SIG-M5 (cell line): ENCODE measurements around the gene NTM.

ENCODE experiments used
- DNase-seq: peaks from one replicate; lab custom pipeline; 2025; lab: John Stamatoyannopoulos, UW

The NTM gene

DNA sequence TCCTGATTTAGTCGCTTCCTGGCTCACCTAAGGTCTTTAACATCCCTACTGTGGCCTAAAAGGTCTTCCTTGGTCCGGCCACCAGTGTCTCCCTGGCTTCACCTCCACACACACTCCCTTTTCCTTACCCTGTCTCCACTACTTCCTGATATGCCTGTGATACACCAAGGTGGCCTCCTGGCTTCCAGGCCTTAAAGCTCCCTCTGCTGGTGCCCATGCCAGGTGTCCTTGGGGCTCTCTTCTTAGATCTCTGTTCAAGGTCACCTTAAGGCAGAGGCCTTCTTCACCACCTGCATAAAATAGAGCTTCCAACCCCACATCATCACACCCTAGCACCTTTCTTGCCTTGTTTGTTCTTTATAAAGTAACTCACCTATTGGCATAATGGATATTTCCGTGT lies 787.7 kb downstream of the NTM start:
- no peak for DNase-seq

DNA sequence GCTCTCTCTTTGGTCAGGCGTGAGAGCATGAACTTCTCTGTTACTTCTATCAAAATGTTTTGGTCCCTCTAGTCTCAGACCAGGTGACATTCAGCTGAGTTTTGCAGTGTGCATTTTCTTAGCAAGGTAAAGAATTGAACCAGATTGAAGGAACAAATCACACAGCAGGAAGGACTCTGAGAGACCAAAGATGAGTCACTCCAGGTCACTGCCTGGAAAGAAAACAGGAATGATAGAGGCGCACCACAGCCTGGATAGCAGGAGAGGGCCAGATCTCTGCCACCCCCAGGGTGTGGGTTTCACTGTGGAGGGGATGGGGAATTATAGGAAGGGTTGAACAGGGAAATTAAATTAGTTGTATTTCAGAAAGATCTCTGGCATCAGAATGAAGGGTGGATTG lies 788.3 kb downstream of the NTM start:
- DNase-seq, result no peak

DNA sequence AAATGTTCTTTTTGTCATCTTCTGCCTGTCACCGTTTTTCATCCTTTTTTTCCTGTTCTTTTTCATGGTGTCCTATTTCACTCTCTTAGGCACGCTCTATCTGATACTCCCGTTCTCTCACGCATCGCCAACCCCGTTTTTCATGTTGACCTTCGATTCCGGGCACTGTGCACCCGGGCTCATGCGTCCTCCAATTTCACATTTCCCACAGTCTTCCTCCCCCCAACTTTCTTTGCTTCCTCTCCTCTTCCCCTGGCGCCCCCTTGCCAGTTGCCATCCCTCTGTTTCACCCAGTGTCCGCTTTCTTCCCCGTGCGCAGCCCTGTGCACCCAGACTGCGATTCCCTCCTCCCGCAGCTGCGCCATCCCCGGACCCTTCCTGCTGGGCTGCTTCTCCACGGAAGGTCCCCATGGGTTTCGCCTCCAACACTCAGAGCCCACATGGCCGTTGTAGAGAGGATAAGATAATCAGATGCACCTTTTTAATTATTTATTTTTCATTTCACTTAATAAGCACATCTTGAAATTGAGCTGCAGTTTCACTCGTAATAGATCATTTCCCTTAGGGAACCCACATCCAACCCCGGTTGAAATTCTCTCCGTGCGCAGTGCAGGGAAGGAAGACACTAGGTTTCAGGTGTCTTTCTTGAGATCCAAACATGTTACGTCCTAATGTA lies 791.1 kb downstream of the NTM start:
- DNase-seq, result no peak

DNA sequence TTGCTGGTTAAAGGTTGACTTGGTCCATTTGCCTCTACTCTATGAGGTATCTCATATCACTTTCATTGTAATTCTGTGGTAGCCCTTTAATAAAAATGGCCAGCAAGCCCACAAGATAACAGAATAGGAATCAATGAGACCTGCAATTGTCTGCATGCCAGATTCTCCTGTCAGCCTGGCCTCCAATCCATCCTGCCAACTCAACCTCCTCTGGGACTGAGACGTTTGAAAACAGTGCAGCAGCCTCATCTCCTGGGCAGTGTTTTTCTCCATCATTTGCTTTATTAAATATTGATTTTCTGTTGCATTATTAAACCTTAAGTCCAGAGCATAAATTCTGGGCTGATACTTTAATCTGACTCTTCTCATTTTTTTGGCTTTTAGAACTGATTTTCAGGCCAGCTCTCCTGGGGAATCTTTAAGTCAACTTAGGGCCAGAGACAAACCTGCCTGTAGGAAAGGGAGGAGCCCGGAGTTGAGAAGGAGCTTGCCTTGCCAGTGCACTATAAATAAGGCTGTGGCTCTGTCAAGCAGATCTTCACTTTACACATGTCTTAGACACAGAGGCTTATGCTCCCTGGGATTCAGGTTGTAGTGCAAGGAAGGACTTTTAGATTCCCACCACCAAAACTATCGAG lies 798.0 kb downstream of the NTM start:
- no peak for DNase-seq

- DNase-seq, result no peak
Observed at GRCh38 chr11:132171031-132171430, 800.6 kb downstream of the NTM start.

- DNase-seq, result no peak
Observed at GRCh38 chr11:132174362-132175255, 804.2 kb downstream of the NTM start.

DNA sequence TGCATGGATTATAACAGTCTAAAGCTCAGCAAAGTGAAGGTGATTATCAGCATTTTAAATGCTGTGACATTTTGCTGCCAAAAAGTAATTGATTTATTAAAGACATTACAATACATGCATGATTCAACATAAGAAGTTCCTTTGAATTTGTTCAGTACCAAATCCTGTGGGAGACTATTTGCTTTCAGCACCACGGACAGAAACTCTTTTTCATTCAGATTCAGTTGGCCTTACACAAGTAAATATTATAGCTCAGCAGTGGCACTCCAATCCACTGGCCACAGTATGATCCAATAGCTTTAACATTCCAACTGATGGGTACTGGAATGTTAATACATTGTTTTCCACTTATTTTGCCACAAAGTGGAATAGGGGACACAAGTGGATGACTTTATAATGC lies 806.7 kb downstream of the NTM start:
- DNase-seq, result no peak

DNA sequence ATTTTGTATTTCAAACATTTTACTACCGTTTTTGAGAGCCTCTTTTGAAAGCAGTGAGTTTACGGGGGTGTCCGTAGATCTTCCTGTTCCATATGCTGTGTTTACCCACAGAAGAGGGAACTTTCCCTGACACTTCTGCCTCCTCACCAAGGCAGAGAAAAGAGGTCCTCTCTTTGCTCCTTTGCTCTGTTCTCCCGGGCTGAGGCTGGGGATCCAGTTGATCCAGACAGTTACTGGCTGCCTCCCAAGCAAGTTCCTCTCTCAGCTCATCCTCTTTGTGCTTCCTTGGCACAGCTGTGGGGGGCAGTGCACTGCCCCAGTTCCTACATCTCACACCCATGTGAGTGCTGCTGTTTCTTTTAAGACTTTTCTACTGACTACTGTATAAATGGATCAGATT lies 813.7 kb downstream of the NTM start:
- no peak for DNase-seq

DNA sequence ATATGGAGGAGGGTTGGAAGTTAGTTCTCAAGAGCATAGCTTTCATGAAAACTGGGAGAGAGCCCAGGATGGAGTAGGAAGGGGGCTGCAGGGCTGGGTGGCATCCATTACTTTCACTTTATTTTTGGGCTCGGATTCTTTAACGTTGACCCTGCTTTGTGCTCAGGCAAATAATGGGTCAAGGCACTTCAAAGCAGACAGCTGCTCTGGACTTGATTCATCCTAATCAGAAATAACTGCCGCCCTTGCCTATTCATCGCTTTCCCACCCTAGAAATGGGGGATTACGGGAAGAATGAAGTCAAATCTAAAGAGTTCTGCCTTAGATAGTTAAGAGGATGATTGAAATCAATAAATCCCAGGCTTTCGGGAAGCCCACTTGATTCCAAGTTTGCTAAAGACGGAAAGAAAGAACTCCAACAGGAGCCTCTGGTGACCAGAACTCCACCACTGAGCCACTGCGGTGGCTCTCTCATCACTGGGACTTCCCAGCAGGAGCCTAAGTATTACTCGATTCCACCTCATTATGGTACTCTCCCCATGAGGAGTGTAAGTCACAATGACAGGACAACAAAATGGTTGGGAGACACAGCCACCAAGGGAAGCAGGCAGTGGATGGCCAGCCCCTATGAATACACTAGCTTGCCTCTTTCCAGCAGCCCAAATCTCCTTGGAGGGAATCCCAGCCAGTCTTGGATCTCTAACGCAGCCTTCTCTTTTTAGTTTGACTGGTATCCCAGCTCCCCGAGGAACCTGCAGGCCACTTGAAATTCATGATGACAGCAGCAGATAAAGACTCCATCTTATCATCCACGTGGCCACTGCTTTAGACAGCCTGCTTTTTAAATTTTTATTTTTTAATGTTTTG lies 815.5 kb downstream of the NTM start:
- no peak for DNase-seq

DNA sequence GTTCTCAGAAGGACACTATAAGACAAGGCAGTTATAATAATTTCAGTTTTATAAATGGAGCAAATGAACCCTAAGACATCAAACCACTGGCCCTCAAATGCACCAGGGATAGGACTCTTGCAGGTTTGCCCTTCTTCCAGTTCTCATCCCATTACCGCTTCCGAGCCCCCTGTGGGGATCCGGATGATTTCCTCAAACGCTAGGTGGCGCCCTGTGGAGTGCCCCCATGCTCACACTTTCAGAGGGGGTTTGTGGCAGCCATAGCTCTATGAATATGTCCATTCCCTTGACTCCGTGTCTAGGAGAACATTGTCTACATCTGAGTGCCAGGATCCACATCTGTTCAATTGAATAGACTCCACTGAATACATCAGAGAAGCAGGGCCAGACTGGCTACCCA lies 816.3 kb downstream of the NTM start:
- no peak for DNase-seq

DNA sequence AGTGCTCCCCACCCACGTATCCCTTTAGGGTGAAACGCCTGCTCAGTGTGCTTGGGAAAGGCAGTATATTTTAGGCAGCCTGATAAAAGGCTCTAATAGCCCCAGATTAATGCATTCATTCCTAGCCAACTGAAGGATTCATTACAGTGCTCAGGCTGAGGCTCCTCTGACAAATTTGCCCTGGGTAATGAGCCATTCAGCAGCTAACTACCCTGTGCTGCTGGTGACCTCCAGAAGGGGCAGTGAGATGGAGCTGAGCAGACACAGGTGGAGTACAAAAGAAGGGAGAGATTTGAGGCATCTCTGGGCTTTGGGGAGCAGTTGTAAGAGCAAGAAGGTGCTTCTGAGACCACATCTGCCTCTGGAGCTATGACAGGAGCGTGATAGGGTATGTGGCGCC lies 817.0 kb downstream of the NTM start:
- DNase-seq, result no peak

DNA sequence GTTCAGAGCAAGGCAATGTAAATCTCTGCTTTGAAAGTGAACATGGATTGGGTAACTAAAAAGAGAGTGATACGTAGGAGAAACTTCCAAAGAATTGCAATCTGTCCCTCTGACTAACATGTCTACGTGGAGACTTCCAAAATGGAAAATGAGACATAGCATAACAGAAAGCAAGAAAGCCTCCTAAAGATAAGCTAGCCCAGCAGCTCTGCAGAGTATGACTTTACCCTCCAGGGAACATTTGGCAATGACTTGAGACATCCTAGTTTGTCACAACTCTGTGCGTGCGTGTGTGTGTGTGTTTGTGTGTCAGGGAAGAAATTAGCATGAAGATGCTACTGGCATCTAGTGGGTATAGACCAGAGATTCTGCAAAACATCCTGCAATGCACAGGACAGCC lies 817.4 kb downstream of the NTM start:
- no peak for DNase-seq

GRCh38 chr11:132196928-132197327 lies 826.5 kb downstream of the NTM start:
- DNase-seq, result no peak

GRCh38 chr11:132200353-132200936 lies 830.0 kb downstream of the NTM start:
- no peak for DNase-seq

- no peak for DNase-seq
Observed at GRCh38 chr11:132202621-132203020, 832.2 kb downstream of the NTM start.

- no peak for DNase-seq
Observed at GRCh38 chr11:132205006-132205405, 834.6 kb downstream of the NTM start.

- DNase-seq, result no peak
Observed at GRCh38 chr11:132205496-132205895, 835.1 kb downstream of the NTM start.

DNA sequence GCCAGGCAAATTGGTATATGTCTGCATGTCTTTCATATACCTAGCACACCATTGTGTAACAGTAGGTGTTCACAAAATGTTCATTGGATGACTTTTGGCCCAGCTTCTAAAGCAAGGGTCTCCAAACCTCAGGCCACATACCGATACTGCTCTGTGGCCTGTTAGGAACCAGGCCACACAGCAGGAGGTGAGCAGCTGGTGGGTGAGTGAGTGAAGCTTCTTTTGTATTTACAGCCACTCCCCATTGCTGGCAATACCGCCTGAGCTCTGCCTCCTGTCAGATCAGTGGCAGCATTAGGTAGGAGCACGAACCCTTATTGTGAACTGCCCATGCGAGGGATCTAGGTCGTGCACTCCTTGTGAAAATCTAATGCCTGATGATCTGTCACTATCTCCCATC lies 836.6 kb downstream of the NTM start:
- no peak for DNase-seq

- no peak for DNase-seq
Observed at GRCh38 chr11:132208477-132209055, 838.2 kb downstream of the NTM start.

DNA sequence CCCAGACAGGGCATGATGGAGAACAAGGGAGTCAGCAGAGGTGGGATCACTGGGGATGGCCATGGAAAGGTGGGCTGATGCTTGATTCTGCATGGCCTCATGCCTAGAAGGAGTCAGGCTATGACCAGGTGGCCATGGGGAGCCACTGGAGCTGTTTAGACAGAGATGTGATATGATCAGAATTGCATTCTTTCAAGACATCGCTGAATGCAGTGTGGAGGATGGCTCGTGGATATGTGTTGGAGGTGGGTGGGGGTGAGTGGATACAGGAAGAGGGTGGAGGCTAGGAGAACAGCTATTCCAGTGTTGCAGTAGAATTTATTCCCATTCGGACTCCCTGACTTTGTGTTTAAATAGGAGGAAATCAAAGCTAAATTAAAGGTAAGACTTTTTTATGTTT lies 841.1 kb downstream of the NTM start:
- DNase-seq, result no peak

DNA sequence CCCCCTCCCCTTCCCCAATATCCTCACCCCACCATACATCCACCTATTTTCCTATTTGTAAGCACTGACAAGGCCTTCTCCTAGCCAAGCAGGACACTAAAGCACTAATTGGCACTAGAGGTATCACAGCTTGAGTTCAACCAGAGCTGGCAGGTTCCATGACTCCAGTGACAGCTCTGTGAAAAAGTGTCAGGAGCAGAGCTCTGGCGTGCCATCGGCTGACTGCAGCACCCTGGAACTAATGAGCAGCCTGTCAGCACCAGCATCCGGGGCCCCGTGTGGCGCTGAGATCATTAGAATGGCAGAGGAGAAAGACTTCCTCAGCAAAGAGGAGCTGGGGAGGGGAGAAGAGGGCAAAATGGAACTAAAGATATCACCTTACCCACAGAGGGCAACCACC lies 847.4 kb downstream of the NTM start:
- no peak for DNase-seq
